VCaP (cell line): ENCODE measurements around the gene SPATA31C2.
"Not testable (repeated sequence)": the region's sequence is repeated elsewhere in the genome, so short reads cannot be mapped to it uniquely, and the experiment has no call there.

Experiments
- H3K27ac ChIP-seq: fragments of 450-650 bp; 2 replicates; pipeline ENCODE4 v1.5.1; 2017
- TF ChIP-seq, protein P1 (sequence below): fragments of 450-650 bp; conservative IDR thresholded peaks from 2 replicates; pipeline ENCODE4 v1.5.1; 2017; ENCODE audit warnings: mild to moderate bottlenecking, moderate library complexity

Gene SPATA31C2

DNA sequence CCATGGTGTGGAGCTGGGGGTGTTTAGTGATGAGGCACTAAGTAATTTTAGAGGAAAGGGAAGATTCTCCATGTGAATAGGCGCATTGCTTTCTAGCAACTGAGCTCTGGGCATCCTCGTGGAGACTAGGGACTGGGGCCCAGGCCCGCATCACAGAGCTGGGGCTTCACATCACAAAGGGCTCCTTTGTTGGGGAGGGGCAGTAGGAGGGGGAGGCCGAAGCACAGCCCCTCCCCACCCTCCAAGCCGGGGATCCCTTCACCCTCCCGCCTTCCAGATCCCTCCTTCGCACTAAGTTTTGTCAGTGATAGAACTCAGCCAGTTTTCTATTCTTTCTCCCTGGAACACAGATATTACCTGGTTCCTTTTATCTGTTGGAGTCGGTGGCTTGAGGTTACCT, at the start of gene SPATA31C2:
TSS of gene SPATA31C2 (minus strand) at position 101 of the 400 bp plus-strand sequence. CDS start at position 72, 29 bp downstream.
- H3K27ac ChIP-seq, result not testable (repeated sequence)

GRCh38 chr9:88187631-88188030, 49.4 kb upstream of the SPATA31C2 start:
- no peak overlapping the region for H3K27ac ChIP-seq
- TF ChIP-seq, protein P1, sequence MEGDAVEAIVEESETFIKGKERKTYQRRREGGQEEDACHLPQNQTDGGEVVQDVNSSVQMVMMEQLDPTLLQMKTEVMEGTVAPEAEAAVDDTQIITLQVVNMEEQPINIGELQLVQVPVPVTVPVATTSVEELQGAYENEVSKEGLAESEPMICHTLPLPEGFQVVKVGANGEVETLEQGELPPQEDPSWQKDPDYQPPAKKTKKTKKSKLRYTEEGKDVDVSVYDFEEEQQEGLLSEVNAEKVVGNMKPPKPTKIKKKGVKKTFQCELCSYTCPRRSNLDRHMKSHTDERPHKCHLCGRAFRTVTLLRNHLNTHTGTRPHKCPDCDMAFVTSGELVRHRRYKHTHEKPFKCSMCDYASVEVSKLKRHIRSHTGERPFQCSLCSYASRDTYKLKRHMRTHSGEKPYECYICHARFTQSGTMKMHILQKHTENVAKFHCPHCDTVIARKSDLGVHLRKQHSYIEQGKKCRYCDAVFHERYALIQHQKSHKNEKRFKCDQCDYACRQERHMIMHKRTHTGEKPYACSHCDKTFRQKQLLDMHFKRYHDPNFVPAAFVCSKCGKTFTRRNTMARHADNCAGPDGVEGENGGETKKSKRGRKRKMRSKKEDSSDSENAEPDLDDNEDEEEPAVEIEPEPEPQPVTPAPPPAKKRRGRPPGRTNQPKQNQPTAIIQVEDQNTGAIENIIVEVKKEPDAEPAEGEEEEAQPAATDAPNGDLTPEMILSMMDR, result no peak

- no peak overlapping the region for H3K27ac ChIP-seq
- TF ChIP-seq, protein P1, result no peak
Observed at GRCh38 chr9:88186495-88187110, 48.3 kb upstream of the SPATA31C2 start.

GRCh38 chr9:88184976-88185375, 46.7 kb upstream of the SPATA31C2 start:
- TF ChIP-seq, protein P1, result no peak
- no peak overlapping the region for H3K27ac ChIP-seq

DNA sequence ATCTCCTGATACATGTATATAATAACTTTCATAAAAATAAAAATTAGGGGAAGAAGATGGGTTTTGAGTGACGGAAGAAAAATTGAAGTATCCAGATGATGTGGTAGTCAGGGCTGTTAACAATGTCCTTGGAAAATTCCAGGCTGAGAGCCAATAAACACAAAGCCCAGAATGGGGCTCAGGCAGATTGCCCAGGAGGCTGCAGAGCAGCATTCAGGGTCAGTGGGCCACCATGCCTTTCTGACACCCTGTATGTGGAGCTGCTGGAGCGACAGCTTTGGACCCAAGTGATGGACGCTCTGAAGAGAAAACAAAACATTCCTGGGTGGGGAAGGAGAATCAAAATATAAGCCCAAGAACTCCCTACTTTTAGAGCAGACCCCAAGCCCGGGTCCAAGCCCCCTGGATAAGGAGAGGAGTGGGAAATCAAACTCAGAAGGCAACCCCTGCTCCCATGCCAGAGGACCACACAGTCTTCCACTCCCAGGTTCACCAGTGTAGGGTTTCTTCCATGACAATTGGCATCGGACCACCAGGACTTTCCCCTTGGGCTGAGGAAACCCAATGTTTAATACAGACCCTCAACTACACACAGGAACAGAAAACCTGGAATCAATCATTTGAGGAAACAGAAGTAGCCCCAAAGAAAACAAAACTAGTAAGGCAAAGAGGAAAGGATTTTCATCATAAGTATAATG, 45.7 kb upstream of the SPATA31C2 start:
- TF ChIP-seq, protein P1, result no peak
- no peak overlapping the region for H3K27ac ChIP-seq

DNA sequence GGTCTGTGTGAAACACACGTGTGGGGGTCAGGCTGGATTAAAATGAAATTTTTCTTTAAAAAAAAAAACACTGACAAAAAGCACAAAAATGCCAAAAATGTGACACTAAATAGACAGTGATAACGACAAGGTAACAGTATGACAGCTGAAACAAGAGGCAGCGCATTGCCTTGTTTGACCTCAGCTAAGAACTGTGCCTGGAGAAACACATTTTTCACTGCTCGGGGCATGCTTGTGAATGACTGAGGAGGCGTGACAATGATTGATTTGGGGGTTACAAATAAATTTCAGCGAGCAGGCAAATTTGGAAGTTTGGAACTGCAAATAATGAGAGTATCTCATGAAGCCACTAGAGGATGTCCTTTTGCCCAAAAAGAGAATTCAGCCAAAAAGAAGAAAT, 44.2 kb upstream of the SPATA31C2 start:
- TF ChIP-seq, protein P1, result no peak
- H3K27ac ChIP-seq, result no peak overlapping the region

DNA sequence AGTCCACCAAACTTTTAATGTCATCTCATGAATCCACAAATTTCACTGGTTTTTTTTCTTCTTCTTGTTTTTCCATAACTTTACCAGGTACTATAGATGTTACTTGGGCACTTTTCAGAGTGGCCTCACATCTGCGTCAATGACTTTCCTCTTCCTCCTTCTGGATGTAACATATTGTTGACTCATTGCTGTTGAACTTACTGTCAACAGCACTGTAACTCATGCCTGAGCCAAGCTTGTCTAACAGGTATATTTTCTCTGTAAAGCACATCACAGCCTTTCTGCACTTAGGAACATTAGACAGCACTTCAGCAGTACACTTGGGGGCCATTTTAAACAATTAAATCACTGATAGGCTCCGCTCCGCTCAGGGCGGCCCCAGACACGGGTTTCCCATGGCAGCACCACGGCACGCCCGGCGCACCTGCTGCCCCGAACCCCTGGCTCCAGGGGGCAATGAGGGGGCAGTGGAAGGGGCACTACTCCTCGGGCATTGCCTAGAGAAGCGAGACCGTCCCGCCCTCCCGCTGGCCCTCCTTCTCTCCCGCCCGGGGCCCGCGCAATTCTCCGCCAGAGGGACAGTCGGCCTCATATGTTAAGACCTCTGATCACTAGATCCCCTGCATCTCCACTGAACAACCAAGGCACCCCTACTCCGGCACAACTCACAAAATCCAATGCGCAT, 41.9 kb upstream of the SPATA31C2 start:
- H3K27ac ChIP-seq, result no peak overlapping the region
- TF ChIP-seq, protein P1, result no peak
